GM23338 (cell line): ENCODE results near the gene FHAD1.

Source experiments
- CTCF ChIP-seq, 2 experiments: fragments of 200-600 bp in 1 of 2; sonication (generic) in 1 of 2; conservative IDR thresholded peaks; 2 replicates each; pipeline versions ENCODE4 v1.5.1 to v1.6.1; 2016 to 2017; ENCODE audit warnings: antibody characterized with exemption in 2 of 2, low read depth in 2 of 2, mild to moderate bottlenecking in 2 of 2, moderate library complexity in 1 of 2
- EZH2phosphoT487 ChIP-seq: fragments of 200-600 bp; sonication (generic); IDR thresholded peaks from one replicate; pipeline ENCODE4 v1.8.1; 2018; ENCODE audit warnings: antibody characterized with exemption; ENCODE audit not compliant: unreplicated experiment
- ZNF114 ChIP-seq: fragments of 250-450 bp; sonication (Bioruptor Pico); IDR thresholded peaks from 2 replicates; pipeline ENCODE4 v1.5.0; 2020; ENCODE audit warnings: mild to moderate bottlenecking, moderate library complexity

- TF ChIP-seq CTCF (conservative IDR thresholded peaks at IDR 0.05; ENCODE audit: low read depth in 2 of 2) (no peak), ZNF114 (CRISPR knock-in tag) (no peak), EZH2phosphoT487 (no peak)
Measured at GRCh38 chr1:15411593-15412137, 164.6 kb downstream of the FHAD1 start.
